Effector CD8-positive, alpha-beta T cell (primary cell): ENCODE data around the gene APOF.
"Not testable (repeated sequence)": the region's sequence is repeated elsewhere in the genome, so short reads cannot be mapped to it uniquely, and the experiment has no call there.

ENCODE experiments used
- DNase-seq: peaks from one replicate; lab custom pipeline; 2025; lab: John Stamatoyannopoulos, UW

The APOF gene

DNA sequence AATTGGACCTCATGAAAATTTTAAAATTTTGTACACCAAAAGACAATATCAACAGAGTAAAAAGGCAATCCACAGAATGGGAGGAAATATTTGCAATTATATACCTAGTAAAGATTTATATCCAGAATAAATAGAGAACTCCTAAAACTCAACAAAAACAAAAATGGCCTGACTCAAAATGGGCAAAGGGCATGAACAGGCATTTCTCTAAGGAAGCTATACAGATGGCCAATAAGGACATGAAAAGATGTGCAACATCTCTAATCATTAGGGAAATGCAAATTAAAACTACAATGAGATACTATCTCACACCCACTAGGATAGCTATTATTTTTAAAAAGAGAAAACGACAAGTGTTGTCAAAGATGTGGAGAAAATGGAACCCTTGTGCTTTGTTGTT is 10.9 kb upstream of the APOF start:
- DNase-seq, result no peak

DNA sequence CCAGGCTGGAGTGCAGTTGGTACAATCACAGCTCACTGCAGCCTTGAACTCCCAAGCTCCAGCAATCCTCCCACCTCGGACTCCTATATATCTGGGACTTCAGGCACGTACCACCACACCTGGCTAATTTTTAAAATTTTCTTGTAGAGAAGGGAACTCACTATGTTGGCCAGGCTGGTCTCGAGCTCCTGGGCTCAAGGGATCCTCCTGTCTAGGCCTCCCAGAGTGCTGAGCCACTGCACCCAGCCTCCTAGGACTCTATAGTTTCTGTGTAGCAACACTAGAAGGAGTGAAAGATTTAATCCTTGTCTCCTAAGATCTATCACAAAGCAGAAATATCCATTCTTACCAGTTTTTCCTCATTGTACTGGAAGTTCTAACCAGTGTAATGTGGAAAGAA is 4.3 kb upstream of the APOF start:
- DNase-seq, result no peak

DNA sequence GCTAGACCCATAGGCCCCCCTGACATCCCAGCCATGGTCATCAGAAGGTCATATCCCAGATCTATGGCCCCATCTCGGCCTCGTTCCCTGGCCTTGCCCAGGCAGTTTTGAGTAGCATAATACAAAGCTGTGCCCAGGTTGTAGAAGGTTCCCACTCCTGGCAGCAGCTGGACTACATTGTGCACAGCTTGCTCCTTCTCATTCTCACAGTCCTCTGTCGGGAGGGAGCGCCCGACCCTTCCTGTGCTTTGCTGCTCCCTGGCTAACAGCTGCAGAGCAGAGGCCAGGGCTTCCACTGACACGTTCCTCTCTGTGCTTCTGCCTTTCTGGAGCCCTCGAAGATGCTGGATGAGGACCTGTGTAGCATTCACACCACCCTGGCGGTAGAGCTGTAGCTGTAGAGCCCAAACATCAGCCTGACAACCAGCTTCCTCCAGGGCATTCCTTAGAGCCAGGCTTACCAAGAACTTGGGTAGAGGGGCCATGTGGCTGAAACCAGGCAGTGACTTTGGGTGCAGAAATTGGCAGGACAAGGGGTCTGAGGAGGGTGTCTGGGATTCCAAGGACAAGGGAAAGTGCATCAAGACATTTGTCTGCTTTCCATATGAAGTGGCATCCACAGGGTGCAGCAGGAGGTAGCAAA is 1.0 kb downstream of the APOF start:
- no peak for DNase-seq

DNA sequence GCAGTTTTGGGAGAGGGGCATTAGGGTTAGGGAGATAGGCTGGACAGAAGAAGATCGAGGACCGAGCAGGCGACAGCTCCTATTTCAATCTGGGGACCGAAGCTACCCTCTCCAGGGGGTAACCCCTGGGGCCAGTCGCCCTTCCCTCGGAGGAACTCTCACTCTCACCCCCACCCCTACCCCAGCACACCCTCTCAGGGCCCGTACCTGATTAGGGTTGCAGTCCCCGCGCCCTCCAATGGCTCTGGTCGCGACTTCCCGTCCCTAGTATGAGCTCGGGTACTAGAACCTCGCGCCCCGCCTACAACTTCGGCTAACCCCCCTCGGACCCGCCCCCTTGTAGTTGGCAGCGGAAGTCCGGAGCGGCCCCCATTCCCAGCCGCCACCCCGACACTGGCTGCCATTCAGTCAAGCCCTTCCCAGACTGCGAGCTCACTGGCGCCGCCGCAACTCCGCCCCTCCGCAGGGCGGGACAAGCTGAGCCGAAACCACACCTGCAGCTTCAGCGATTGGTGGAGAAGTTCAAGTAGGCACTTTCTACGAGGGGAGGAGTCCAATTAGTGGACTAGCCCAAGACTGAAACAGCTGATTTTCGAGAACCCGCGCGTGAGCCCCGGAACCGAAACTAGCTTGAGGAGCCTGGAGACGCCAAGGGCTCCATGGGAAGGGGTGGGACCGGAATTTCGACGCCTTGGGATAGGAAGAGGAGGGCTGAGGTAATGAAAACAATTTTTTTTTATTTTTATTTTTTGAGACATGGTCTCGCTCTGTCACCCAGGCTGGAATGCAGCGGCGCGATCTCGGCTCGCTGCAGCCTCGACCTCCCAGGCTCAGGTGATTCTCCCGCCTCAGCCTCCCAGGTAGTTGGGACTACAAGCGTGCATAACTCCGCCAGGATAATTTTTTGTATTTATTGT is 2.5 kb downstream of the APOF start, which contains the start of gene STAT2:
TSS of gene STAT2 (minus strand) at position 257 of the 917 bp plus-strand sequence. CDS start 3,536 bp downstream, outside the sequence.
- DNase-seq, result peak; percentile 98

DNA sequence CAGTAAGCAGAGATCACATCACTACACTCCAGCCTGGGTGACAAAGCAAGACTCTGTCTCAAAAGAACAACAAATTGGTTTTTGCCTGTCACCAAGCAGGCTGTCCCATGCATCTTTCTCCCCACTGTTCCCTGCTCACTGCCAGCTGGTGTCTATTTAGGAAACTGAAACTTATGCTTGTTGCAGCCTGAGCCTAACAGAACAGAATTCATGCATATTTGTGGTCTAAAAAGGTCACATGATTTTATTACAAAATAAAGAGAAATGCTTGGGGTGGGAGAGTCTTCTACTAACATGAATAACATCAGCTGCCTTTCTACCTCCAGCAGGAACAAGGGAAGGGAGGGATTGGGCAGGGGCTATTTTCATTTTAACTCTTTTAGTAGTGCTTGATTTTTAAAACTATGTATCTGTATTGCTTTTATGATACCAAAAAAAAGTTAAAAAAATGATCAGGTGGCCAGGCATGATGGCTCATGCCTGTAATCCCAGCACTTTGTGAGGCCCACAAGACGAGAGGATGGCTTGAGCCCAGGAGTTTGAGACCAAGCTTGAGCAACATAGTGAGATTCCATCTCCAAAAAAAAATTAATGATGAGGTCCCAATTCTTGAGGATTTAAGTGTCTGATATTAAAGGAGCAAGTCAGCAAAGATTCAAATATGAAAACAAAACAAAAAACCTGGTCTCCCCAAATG is 3.7 kb downstream of the APOF start:
- DNase-seq, result no peak

DNA sequence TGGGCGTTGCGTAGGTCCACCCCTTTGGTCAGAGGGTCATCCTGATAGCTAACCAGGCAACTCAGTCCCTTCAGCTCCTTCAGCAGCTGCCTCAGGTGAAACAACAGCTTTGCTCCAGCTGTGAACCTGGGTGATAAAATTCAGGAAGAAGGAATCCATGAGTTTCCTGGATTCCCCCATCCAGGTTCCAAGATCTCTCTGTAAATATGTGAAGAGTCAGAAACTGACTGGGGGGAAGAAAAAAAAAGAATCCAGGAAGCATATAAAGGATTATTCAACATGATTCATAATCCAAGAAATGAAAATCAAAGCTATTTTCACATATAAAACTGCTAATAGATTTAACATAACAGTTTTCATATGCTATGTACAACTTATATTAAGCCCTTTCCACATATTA is 11.3 kb downstream of the APOF start:
- DNase-seq, result no peak

DNA sequence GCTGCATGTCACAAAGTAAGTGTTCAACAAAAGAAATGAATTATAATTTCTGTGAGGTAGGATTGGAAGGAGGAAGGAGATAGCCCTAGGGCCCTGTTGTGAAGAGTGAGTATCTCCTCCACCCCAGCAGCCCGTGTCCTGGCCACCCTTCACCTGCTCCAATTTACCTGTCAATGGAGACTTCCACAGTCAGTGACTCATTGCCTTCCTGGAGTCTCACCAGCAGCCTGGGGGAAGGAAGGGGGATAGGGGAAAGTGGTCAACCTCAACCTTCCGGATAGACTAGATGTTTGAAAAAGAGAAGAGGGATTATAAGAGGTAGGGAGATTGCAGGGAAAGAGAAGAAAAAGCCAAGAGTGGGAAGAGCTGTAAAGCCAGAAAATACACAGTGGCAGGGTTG is 12.0 kb downstream of the APOF start:
- DNase-seq, result no peak

DNA sequence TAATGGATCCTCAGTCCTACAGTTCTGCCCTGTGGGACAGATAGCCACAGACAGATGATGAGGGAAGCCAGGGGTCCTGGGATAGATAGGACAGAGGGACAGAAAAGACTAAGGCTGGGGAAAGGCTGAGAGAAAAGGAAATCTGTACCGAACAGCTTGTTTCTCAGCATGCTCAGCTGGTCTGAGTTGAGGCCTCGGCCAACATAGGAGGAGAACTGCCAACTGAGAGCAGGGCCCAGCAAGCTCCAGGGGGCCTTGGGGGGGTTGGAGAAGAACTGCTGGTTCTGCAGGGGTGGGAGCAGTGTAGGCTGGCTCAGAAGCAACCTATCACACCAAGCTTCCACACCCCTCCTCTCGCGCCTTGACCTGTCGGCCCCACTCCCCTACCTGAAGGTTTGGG is 13.9 kb downstream of the APOF start:
- DNase-seq, result no peak

DNA sequence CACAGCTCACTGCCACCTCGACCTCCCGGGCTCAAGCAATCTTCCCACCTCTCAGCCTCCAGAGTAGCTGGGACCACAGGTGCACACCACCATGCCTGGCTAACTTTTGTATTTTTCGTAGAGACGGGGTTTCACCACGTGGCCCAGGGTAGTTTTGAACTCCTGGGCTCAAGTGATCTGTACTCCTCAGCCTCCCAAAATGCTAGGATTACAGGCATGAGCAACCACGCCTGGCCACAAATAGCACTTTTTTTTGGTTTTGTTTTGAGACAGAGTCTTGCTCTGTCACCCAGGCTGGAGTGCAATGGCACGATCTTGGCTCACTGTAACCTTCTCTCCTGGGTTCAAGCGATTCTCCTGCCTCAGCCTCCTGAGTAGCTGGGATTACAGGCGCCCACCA is 15.4 kb downstream of the APOF start:
- DNase-seq, result not testable (repeated sequence)

DNA sequence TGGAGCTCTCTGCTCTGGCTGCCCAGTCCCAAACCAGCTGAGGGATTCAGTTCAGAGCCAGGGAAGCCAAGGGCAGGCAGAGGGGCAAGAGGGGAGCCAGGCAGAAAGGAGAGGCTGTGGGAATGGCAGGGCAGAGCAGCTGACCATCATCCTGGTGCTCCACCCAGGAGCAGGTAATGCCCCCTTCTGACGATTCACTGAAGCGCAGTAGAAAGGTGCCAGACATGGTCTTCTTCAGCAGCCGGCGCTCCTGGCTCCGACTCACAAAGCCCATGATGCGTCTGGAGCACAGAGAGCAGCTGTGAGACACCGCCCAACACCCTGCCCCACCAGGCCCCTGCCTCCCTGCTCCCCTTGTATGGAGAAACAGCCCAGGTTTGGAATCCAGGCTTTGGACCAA is 16.0 kb downstream of the APOF start:
- DNase-seq, result no peak

DNA sequence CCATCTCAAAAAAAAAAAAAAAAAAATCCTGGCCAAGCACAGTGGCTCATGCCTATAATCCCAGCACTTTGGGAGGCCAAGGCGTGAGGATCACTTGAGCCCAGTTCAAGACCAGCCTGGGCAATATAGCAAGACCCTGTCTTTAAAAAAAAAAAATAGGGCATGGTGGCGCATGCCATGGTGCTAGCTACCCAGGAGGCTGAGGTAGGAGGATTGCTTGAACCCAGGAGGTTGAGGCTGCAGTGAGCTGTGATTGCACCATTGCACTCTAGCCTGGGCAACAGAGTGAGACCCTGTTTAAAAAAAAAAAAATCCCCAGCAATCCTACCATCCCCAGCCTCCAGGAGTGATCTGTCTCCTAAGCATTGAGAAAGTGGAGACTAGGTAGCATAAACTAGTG is 20.4 kb downstream of the APOF start:
- DNase-seq, result not testable (repeated sequence)

DNA sequence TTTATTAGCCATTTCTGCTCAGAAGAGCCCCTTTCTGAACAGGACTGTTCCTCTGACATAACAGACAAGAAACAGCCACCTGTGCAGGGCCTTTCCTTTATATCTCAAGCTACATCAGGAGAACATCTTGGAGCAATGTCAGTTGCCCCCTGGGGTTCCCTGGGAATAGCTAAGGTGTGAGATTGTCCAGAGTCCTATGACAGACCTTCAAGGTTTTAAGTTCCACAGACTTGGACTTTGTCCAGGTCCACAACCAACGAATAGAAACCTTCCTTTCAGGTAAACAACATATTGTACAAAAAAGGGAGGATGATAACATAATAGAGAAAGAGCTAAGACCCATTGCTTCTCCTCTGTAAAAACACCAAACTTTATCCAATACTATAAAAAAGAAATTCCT is 21.0 kb downstream of the APOF start:
- DNase-seq, result no peak

DNA sequence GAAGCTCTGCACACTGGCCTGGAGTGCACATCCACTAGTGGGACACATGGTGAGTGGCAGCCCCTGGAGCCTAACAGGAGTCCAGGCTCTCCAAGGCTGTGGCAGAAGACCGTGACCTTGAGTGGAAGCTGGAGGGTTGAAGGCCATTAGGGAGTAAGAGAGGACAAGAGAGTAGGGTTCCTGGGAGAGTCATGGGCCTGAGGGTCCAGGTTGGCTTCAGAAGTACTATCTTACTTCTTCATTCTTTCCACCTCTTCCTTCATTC is 23.6 kb downstream of the APOF start:
- DNase-seq, result no peak

DNA sequence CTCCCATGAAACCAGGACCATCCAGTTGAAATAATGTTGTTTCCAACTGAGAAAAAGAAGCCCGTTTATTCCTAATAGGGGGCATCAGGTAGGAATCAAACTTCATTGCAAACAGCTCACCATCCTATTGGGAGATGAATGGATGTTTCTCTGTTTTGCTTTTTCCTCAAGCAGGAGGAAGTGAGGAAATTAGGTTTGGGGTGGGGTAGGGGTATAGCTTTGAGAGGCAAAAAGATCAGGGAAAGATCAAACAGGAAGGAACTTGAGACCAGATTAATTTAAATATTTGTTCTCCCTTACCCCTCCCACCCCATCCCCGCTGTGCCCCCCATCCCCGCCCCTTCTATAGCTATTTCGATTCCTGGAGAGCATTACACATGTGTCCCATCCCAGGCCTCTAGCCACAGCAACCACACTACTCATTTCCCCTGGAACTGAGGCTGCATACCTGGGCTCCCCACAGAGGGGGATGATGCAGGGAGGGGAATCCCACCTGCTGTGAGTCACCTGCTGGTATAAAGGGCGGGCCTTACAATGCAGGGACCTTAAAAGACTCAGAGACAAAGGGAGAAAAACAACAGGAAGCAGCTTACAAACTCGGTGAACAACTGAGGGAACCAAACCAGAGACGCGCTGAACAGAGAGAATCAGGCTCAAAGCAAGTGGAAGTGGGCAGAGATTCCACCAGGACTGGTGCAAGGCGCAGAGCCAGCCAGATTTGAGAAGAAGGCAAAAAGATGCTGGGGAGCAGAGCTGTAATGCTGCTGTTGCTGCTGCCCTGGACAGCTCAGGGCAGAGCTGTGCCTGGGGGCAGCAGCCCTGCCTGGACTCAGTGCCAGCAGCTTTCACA is 24.1 kb downstream of the APOF start, which contains the start of gene IL23A:
TSS of gene IL23A (plus strand) at position 577 of the 850 bp plus-strand sequence. CDS start at position 738, 161 bp downstream.
- peak; percentile 80 for DNase-seq

DNA sequence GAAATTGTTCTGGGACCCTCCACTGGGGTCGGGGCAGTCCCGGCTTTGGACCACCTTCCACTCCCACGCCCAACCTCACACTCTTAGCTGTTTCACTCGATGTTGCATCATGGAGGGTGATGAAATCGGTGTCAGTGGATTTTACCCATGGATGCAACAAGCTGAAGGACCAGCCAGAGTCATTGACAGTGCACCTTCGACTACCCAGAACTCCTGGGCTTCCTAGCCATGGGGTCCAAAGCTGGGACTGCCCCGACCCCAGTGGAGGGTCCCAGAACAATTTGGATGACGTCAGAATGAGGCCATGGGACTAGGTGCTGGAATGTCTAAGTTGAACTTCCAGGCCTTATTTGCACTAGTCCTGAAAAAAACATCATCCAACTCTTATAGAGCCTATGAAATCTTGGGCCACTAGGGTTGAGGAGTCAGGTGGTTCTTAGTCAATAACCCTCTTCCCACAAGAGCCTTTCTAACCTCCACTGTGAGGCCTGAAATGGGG is 24.9 kb downstream of the APOF start:
- DNase-seq, result no peak

DNA sequence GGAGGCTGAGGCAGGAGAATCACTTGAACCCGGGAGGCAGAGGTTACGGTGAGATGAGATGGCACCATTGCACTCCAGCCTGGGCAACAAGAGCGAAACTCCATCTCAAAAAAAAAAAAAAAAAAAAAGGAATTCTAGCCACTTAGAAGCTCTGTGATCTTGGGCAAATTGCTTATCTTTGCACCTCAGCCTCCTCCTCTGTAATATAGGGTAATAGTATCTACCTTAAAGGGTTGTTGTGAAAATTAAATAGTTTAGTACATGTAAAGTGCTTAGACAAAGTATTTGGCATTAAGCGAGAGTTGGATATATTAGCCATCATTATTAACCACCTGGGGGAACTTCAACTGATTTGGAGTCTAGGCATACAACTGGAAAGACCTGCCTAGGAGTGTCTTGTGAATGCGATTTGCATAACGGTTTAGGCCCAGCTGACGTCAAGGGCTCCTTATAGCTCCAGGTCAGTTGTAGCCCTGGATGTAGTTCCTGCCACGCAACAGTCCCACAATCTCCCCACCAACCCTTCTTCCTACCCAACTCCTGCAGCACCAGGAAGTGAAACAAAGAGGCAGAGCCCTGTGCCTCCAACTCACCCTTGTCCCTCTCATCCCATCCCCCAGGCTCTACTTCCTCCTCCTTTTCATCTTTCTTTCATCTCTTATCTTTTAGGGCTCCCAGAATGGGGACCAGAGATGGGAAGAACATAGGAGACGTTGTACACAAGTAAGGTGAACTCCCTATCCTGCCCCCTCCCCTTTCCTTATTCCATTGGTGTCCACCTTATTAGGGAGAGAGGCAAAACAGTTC is 26.1 kb downstream of the APOF start:
- DNase-seq, result no peak

DNA sequence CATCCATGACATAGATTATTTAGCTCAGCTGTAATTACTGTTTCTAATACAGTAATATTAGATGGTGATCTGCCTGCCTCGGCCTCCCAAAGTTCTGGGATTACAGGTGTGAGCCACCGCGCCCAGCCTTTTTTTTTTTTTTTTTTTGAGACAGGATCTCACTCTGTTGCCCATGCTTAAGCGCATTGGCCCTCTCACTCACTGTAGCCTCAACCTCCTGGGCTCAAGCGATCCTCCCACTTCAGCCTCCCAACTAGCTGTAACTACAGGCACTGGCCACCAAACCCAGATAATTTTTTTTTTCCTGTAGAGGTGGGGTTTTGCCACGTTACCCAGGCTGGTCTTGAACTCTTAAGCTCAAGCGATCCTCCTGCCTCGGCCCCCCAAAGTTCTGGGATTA is 27.1 kb downstream of the APOF start:
- not testable (repeated sequence) for DNase-seq

DNA sequence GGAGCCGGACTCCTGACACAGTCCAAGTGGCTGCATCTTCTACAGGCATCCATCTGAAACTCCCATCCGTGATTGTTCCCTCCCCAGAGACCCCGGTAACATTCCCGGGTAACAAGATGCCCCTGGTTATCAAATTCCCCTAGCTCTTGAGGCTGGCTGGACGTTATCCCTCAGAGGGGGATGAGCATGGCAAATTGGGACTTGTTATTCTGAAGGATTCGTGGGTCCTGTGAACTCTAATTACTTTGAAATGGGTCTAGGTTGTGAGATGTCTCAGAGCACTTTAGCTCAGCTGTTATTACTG is 28.2 kb downstream of the APOF start:
- no peak for DNase-seq

DNA sequence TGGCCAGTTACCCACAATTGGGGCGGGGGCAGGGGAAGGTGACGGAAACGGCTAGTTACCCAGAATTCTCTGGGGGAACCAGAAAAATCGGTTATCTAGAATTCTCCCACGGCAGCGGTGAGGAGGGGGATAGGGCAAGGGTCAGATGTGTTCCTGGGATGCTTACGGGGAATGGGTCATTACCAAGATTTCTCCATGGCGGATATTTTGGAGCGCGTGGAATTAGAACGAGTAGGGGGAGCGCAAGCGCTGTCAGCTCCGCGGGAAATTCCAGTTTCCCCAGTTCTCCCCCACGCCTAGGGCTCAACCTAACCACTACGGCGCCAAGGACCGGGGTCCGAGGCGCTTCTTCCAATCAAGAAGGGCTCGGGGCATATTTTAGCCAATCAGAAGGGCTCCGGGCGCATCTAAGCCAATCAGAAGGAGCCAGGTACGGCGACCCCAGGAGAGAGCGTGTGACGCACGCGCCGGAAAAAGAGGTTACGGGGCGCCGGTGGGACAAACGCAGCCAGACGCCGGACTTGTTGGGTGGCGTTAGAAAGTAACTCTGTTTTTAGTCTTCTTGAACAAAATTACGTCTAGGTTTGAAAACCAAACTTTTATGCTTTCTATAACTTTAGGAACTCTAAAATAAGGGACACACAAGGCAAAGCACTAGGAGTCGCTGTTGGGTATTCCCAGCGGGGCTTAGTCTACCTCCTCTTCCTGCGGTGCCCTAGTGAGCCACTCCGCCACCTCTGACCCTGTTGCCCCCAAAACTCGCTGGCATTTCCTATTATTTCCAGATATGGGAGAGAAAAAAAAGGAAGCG is 28.8 kb downstream of the APOF start, which contains the start of gene PAN2:
TSS of gene PAN2 (minus strand) at position 322 of the 811 bp plus-strand sequence. CDS start 906 bp downstream, outside the sequence.
- peak; percentile 85 for DNase-seq

DNA sequence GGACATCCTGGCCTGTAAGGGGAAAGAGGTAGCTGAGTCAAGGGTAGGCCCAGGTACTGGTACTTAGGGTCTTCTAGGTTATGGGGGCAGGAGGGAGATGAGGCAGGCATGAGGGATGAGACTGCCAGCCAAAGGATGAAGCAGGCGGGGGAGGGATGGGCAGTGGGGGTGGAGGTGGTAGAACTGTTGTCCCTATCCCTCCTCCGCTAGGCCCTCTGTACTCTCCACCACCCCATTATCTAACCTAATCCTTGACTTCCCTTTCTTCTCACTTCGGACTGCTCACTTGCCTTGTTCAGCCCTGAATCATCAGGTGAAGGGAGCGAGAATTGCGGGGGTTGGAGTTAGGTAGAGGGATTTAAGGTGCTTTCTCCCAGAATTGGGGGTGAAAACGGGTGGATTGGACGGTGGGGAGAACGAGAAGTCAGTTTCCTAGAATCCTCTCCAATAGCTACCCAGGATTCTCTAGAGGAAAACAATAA is 29.4 kb downstream of the APOF start:
- no peak for DNase-seq
